IPS DF 6.9 (cell line): ENCODE measurements around the gene LRRC7.

Source experiments
- DNase-seq: peaks from one replicate; pipeline ENCODE4 v3.0.0-alpha.2; 2013; ENCODE audit warnings: low read depth, low spot score
- H3K27ac ChIP-seq: one replicate; pipeline ENCODE4 v1.5.1; 2013; ENCODE audit warnings: low read length, control low read depth
- H3K27me3 ChIP-seq: 2 replicates; pipeline ENCODE4 v1.6.1; 2013; ENCODE audit warnings: mild to moderate bottlenecking, low read length; ENCODE audit not compliant: control insufficient read depth, insufficient read depth
- H3K36me3 ChIP-seq: 2 replicates; pipeline ENCODE4 v1.6.1; 2013; ENCODE audit warnings: low read length; ENCODE audit not compliant: control insufficient read depth, insufficient read depth
- H3K4me1 ChIP-seq: 2 replicates; pipeline ENCODE4 v1.6.1; 2013; ENCODE audit warnings: low read length; ENCODE audit not compliant: control insufficient read depth, insufficient read depth
- H3K4me3 ChIP-seq: 2 replicates; pipeline ENCODE4 v1.5.1; 2013; ENCODE audit warnings: mild to moderate bottlenecking, low read length
- H3K9me3 ChIP-seq: 2 replicates; pipeline ENCODE4 v1.6.1; 2013; ENCODE audit warnings: low read length, inconsistent platforms; ENCODE audit not compliant: control insufficient read depth, insufficient read depth
- WGBS: extraction: QIAGEN DNeasy Blood & Tissue Kit; methylation state at CpG from one replicate; pipeline ENCODE4 v1.1.7; 2013; ENCODE audit warnings: mixed read lengths, missing lambda C conversion rate; ENCODE audit not compliant: insufficient read length, insufficient coverage; 5-methylcytosine and 5-hydroxymethylcytosine counted together

LRRC7 gene

DNA sequence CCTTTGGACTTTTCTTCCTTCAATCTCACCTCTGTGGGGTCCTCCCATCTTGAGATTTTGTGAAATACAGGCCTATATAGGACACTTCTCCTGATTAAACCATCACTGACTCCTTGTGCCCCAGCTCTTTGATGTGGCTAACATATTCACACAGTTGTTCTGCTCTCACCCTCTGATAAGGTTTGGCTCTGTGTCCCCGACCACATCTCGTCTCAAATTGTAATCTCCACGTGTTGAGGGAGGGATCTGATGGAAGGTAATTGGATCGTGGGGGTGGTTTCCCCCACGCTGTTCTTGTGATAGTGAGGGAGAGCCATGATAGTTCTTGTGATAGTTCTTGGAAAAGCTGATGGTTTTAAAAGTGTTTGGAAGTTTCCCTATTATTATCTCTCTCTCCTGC, 19.7 kb downstream of the LRRC7 start:
- Histone ChIP-seq H3K9me3 (no peaks in the 10 kb centered on the region), H3K27ac (no peak overlapping the region), H3K36me3 (no peaks in the 10 kb centered on the region), H3K4me3 (no peak overlapping the region), H3K27me3 (no peaks in the 10 kb centered on the region), H3K4me1 (no peaks in the 10 kb centered on the region)
- WGBS = no CpG with 5 or more reads among the region's 5 CpGs
- no peak for DNase-seq

DNA sequence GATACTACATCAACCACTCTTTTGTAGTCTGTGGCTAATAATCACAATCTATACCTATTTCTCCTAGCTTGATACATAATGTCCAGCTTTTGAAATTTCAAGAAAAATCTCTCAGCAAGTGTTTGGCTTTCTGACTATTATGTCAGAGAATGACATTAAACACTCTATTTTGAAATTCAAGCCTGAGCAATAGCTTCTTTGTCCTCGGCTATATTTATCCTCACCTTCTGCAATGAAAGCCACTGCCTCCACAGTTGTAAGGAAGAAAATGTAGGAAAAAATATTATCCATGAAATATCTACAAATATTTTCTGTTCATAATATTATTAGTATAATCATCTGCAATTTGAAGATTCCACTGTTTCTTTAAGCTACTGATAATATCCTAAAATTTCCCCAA, 22.1 kb downstream of the LRRC7 start:
- Histone ChIP-seq H3K36me3 (no peaks in the 10 kb centered on the region), H3K4me1 (no peaks in the 10 kb centered on the region), H3K4me3 (no peak overlapping the region), H3K9me3 (no peaks in the 10 kb centered on the region), H3K27ac (no peak overlapping the region), H3K27me3 (no peaks in the 10 kb centered on the region)
- DNase-seq = no peak
- no CpG with 5 or more reads among the region's 1 CpG for WGBS

DNA sequence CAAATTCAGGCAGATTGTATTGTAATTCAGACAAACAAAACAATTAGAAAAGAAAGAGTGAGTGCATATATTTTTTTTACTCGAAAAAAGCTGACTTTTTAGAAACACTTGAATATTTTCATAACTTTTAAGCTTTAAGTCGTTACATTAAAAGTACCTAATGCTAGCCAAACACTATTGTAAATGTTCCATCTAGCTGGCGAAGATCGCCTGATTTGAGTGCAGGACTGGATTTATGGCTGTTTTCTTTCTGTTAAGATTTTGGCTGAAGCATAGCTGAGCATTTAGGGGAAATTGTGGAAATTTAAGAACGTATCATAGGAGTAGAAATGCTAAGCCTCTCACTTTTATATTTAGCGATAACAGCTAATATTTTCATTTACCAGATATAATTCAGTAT, 24.6 kb downstream of the LRRC7 start:
- no peak for DNase-seq
- no CpG with 5 or more reads among the region's 6 CpGs for WGBS

DNA sequence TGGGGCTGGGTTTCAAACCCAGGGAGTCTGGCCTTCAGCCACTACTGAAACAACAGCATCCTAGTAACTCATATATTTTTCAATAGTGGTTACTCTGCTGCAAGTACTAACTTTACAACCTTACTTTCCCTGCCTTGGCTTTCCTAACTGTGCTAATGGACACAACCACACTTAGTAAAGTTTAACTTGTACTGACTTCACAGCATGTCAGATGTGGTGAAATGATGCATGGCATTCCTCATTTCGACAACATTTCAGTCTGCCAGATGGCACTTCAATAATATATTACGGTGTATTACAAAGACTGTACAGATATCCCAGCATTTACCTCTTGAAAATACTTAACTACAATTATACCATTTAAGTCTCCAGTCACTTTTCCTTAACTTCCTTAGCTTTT, 27.8 kb downstream of the LRRC7 start:
- H3K4me3 ChIP-seq = no peak overlapping the region
- H3K36me3 ChIP-seq = no peaks in the 10 kb centered on the region
- H3K27me3 ChIP-seq = no peaks in the 10 kb centered on the region
- H3K4me1 ChIP-seq = no peaks in the 10 kb centered on the region
- no CpG with 5 or more reads among the region's 2 CpGs for WGBS
- no peak overlapping the region for H3K27ac ChIP-seq
- DNase-seq = no peak
- no peaks in the 10 kb centered on the region for H3K9me3 ChIP-seq

More for the DNA sequence above, 24.6 kb downstream of the LRRC7 start:
- H3K27ac ChIP-seq = no peak overlapping the region
- H3K9me3 ChIP-seq = no peaks in the 10 kb centered on the region
- H3K27me3 ChIP-seq = no peaks in the 10 kb centered on the region
- no peaks in the 10 kb centered on the region for H3K4me1 ChIP-seq
- H3K4me3 ChIP-seq = no peak overlapping the region
- H3K36me3 ChIP-seq = no peaks in the 10 kb centered on the region

DNA sequence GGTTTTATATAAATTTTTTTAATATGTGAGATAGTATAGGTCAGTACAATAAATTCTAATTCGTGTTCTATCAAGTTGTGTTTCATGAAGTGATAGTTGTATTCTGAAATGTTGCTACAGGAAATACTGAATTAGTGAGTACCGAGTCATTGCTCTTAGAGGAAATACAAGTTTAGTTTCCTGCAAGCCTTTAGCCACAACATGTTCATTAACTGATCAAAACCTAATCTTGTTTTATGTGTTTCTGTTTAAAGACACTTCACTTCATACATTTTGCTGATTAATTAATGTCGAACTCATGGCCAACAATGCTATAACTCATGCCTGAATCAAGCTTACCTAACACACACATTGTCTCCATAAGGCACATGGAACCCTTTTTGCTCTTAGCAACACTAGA, 43.6 kb downstream of the LRRC7 start:
- no peaks in the 10 kb centered on the region for H3K27me3 ChIP-seq
- 100% methylated on average over 1 of the region's 3 CpGs for WGBS
- no peaks in the 10 kb centered on the region for H3K36me3 ChIP-seq
- no peak overlapping the region for H3K27ac ChIP-seq
- no peak overlapping the region for H3K4me3 ChIP-seq
- DNase-seq = no peak
- no peaks in the 10 kb centered on the region for H3K9me3 ChIP-seq
- H3K4me1 ChIP-seq = no peaks in the 10 kb centered on the region

DNA sequence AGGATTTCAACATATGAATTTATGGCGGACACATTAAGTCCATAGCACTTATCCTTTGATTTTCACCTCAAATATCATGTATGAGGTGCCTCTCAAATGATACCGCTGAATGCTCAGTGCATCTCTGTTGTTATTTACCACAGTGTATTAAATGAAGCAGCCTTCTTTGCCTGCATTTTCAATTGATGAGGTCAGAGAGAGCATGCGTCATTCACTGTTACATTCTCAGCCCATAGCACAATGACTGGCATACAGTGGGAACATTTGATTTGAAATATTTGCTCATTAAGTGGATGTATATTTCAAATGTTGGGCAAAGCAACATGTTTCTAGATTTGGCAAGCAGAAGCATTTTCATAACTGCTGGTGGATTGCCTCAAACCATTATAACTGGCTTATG, 45.7 kb downstream of the LRRC7 start:
- no peak overlapping the region for H3K27ac ChIP-seq
- H3K4me1 ChIP-seq = no peaks in the 10 kb centered on the region
- no CpG with 5 or more reads among the region's 3 CpGs for WGBS
- H3K9me3 ChIP-seq = no peaks in the 10 kb centered on the region
- no peaks in the 10 kb centered on the region for H3K27me3 ChIP-seq
- no peak overlapping the region for H3K4me3 ChIP-seq
- DNase-seq = no peak
- no peaks in the 10 kb centered on the region for H3K36me3 ChIP-seq

DNA sequence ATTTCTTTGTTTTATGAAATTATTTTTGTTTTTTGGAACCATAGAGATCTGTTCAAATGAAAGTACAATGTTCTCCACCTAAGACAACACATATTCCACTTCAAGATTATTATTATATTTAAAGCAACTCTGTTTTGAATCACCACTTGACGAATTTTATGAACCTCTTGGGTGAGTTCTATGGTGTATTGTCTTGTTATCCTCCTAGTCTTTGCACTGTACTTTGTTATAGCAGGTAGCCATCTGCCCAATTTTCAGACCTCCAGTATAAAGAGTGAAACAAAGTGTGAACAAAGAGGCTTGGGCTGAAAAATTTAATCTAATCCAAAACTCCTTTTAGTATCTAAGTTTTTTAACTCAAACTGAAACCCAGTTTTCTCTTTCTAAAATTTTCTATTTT, 71.0 kb downstream of the LRRC7 start:
- H3K4me3 ChIP-seq = no peak overlapping the region
- H3K4me1 ChIP-seq = no peaks in the 10 kb centered on the region
- H3K27ac ChIP-seq = no peak overlapping the region
- WGBS = no CpG with 5 or more reads among the region's 1 CpG
- no peaks in the 10 kb centered on the region for H3K27me3 ChIP-seq
- no peaks in the 10 kb centered on the region for H3K9me3 ChIP-seq
- H3K36me3 ChIP-seq = no peaks in the 10 kb centered on the region
- DNase-seq = no peak

DNA sequence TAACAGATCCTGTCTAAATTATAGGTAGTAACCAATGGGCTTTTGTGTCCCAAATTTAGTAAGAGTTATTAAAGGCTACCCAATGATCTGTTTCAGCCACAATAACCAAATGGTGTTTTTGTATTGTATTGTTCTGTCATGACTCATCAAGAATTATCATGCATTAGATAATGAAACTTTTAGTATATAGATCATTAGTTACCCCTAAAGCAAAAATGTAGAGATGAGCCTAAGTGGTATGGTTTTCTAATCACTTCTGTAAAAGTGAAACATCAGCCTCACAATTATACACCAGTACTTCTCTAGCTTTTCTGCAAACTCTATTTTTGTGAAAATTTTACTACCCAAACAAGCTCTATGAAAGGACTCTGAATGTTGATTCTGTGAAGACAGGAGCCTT, 71.4 kb downstream of the LRRC7 start:
- no peaks in the 10 kb centered on the region for H3K36me3 ChIP-seq
- no peaks in the 10 kb centered on the region for H3K9me3 ChIP-seq
- no peaks in the 10 kb centered on the region for H3K27me3 ChIP-seq
- no peak overlapping the region for H3K27ac ChIP-seq
- H3K4me3 ChIP-seq = no peak overlapping the region
- no peaks in the 10 kb centered on the region for H3K4me1 ChIP-seq
- no peak for DNase-seq

DNA sequence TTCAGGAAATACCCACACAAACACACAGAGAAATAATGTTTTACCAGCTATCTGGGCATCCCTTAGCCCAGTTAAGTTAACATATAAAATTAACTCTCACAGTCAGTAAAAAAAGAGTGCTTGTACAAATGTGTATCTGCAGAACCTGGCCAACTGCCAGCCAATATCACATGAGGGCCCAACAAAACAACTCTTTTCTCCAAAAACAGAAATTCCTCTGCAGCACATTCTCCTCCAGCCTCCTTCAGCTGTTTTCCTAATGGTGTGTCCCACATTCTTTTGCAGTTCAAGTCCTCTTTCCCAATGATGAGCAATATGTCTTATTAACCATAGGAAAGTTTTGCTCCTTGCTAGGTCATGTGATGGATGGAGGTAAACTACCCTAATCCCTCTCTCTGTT, 75.5 kb downstream of the LRRC7 start:
- H3K9me3 ChIP-seq = no peaks in the 10 kb centered on the region
- DNase-seq = no peak
- no peaks in the 10 kb centered on the region for H3K4me1 ChIP-seq
- H3K27me3 ChIP-seq = no peaks in the 10 kb centered on the region
- no peaks in the 10 kb centered on the region for H3K36me3 ChIP-seq
- no peak overlapping the region for H3K27ac ChIP-seq
- no peak overlapping the region for H3K4me3 ChIP-seq

DNA sequence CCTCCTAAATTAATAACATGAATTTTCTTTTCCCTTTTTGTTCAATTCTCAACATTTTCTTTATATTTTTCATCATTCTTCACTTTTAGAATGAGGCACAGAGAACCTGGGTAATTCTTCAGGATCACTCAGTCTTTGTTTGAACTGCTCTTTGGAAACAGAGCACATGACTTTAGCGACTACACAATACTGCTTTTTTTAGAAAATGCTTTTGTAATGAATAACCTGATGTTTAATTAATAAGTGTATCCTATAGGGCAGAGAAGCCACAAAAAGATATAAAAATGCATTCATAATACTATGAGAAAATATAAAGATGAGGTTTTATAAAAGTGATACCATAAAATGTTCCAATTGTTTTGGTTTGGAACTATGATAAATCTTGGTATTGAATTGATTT, 77.8 kb downstream of the LRRC7 start:
- no peak overlapping the region for H3K4me3 ChIP-seq
- no peaks in the 10 kb centered on the region for H3K36me3 ChIP-seq
- no peaks in the 10 kb centered on the region for H3K9me3 ChIP-seq
- peaks cover 2% of the 10 kb centered on the region; the same call in 1 of the 2 replicates for H3K4me1 ChIP-seq
- no CpG with 5 or more reads among the region's 1 CpG for WGBS
- no peaks in the 10 kb centered on the region for H3K27me3 ChIP-seq
- H3K27ac ChIP-seq = no peak overlapping the region
- no peak for DNase-seq

DNA sequence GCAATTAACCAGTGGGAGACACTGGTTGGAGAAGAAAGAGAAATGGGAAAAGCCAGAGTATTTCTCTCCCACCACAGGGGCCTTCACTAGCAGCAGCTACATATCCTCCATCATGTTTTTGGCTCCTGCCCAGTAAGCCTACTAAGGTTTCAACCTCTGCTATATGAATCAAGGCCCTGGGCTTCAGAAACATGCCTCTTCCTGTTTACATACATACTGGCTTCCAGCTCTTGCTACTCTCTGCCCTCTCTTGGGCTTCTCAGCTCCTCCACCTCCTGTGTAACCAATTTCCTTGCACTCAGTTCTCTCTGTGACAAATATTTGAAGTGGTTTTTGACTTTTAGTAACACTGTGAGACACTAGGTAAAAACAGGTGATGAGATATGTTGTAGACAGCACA, 80.8 kb downstream of the LRRC7 start:
- no peaks in the 10 kb centered on the region for H3K9me3 ChIP-seq
- no peak overlapping the region for H3K27ac ChIP-seq
- DNase-seq = no peak
- no peaks in the 10 kb centered on the region for H3K36me3 ChIP-seq
- H3K4me1 ChIP-seq = peaks cover 2% of the 10 kb centered on the region; the same call in 1 of the 2 replicates
- H3K27me3 ChIP-seq = no peaks in the 10 kb centered on the region
- no peak overlapping the region for H3K4me3 ChIP-seq
